ENCODE data around the gene FMNL2.

Gene FMNL2

DNA sequence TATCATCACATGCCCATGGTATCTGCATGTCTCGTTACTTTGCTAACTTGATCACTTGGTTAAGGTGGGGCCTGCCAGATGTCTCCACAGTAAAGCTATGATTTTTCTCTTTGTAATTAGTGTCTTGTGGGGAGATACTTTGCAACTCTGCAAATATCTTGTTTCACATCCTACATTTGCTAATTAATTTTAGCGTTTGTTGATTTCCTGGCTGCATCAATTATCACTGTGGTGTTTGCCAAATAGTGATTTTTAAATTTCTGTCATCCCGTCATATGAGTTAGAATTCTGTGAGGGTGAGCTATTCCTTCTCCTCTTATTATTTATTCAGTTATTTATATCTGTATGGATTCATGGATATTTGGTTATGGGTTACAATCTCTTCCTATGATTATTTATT, 161.4 kb downstream of the FMNL2 start:
- Histone ChIP-seq H3K4me1 (ENCODE audit: control insufficient read depth, insufficient read depth, low read length) (no peaks in the 10 kb centered on the region), H3K27ac (ENCODE audit: low read length) (no peak overlapping the region), H3K9ac (ENCODE audit: low read length in 2 of 2) (no peak overlapping the region)

GRCh38 chr2:152497481-152498052, 162.6 kb downstream of the FMNL2 start:
- Histone ChIP-seq H3K36me3 (ENCODE audit: control insufficient read depth in 2 of 2, insufficient read depth in 2 of 2, low read length in 2 of 2) (no peaks in the 10 kb centered on the region), H3K9me3 (ENCODE audit: control insufficient read depth in 2 of 2, low read length in 2 of 2) (no peaks in the 10 kb centered on the region), H3K27ac (ENCODE audit: low read length) (no peak overlapping the region), H3K4me3 (ENCODE audit: low read length in 2 of 2) (no peak overlapping the region), H3K27me3 (ENCODE audit: control insufficient read depth in 1 of 2, insufficient read depth in 2 of 2, low read length in 2 of 2) (no peaks in the 10 kb centered on the region), H3K9ac (ENCODE audit: low read length in 2 of 2) (no peak overlapping the region), H3K4me1 (ENCODE audit: control insufficient read depth, insufficient read depth, low read length) (no peaks in the 10 kb centered on the region)

More for the DNA sequence above, 161.4 kb downstream of the FMNL2 start:
- H3K36me3 ChIP-seq (ENCODE audit: control insufficient read depth in 2 of 2, insufficient read depth in 2 of 2, low read length in 2 of 2) = no peaks in the 10 kb centered on the region
- H3K4me3 ChIP-seq (ENCODE audit: low read length in 2 of 2) = no peak overlapping the region
- no peaks in the 10 kb centered on the region for H3K27me3 ChIP-seq (ENCODE audit: control insufficient read depth in 1 of 2, insufficient read depth in 2 of 2, low read length in 2 of 2)
- H3K9me3 ChIP-seq (ENCODE audit: control insufficient read depth in 2 of 2, low read length in 2 of 2) = no peaks in the 10 kb centered on the region

DNA sequence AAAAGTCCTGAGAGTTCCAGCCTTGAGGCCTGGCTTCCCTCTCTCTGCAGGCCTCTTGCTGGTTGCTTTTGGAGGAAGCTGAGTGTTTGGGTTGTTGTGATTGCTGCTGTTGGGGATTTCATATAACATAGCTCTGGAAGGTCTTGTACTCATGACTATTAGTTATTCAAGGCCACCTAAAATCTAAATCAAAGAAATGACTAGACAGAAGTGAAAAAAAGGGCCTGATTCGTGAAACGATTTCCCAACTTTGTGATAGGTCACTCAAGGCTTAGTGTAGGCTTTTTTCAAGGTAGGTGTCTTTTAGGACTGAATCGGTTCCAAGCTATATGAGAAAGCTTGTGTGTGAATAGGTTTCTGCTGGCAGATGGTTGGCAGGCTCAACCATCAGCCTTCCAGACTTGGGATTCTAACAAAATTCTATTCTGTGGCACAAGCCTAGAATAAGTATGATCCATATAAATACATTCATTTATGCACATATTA, 164.4 kb downstream of the FMNL2 start:
- no peaks in the 10 kb centered on the region for H3K9me3 ChIP-seq (ENCODE audit: control insufficient read depth in 2 of 2, low read length in 2 of 2)
- H3K4me1 ChIP-seq (ENCODE audit: control insufficient read depth, insufficient read depth, low read length) = no peaks in the 10 kb centered on the region
- H3K4me3 ChIP-seq (ENCODE audit: low read length in 2 of 2) = no peak overlapping the region
- H3K27me3 ChIP-seq (ENCODE audit: control insufficient read depth in 1 of 2, insufficient read depth in 2 of 2, low read length in 2 of 2) = no peaks in the 10 kb centered on the region
- no peak overlapping the region for H3K9ac ChIP-seq (ENCODE audit: low read length in 2 of 2)
- H3K36me3 ChIP-seq (ENCODE audit: control insufficient read depth in 2 of 2, insufficient read depth in 2 of 2, low read length in 2 of 2) = no peaks in the 10 kb centered on the region
- no peak overlapping the region for H3K27ac ChIP-seq (ENCODE audit: low read length)

DNA sequence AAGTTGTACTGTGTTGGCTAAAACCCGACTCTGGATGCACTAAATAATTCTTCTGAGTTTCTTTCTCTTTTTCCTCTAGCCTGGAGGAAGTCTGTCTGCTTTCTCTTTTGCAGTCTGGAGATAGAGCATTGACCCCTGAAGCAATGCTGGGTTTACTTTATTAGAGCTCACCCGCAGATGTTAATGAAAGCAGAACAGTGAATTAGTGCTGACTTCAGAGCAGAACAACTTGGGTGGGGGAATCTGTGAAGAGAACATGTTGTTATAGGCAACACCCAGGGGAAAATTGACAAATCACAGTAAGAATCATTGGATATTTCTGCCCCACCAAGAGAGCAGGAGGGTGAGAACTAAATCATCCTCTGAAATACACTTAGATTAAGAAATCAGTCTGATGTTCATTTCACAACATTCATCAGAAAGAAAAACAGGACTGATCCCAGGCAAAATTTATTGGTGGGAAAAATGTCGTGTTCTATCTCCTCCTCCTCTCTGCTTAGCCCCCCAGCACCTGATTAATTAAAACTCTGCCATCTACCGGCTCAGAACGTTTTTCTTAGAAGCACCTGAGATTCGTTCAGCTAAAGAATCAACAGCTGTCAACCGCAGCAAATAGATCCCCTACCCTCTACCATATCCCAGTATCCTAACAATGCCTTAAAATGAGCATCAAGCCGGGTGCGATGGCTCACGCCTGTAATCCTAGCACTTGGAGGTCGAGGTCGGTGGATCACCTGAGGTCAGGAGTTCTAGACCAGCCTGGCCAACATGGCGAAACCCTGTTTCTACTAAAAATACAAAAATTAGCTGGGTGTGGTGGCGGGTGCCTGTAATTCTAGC, 165.1 kb downstream of the FMNL2 start:
- H3K27ac ChIP-seq (ENCODE audit: low read length) = no peak overlapping the region
- H3K4me3 ChIP-seq (ENCODE audit: low read length in 2 of 2) = no peak overlapping the region
- H3K4me1 ChIP-seq (ENCODE audit: control insufficient read depth, insufficient read depth, low read length) = no peaks in the 10 kb centered on the region
- no peaks in the 10 kb centered on the region for H3K27me3 ChIP-seq (ENCODE audit: control insufficient read depth in 1 of 2, insufficient read depth in 2 of 2, low read length in 2 of 2)
- no peak overlapping the region for H3K9ac ChIP-seq (ENCODE audit: low read length in 2 of 2)
- H3K36me3 ChIP-seq (ENCODE audit: control insufficient read depth in 2 of 2, insufficient read depth in 2 of 2, low read length in 2 of 2) = no peaks in the 10 kb centered on the region
- H3K9me3 ChIP-seq (ENCODE audit: control insufficient read depth in 2 of 2, low read length in 2 of 2) = no peaks in the 10 kb centered on the region

DNA sequence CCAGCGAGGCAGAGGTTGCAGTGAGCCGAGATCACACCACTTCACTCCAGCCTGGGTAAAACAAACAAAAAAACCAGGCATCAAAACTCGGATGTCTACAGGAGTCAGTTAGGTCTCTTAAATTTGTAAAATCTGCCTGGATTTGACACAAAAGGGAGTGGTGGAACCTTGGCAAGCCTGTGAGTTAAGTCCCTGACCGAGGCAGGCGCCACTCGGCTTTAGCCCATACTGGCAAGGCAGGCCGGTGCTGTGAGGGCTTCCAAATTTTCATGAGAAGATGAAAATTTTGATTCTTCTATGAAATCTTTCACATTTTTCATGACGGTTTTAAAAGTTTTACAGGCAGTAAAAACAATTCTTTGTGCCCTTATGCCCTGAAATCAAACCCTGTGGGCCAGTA, 165.8 kb downstream of the FMNL2 start:
- no peaks in the 10 kb centered on the region for H3K9me3 ChIP-seq (ENCODE audit: control insufficient read depth in 2 of 2, low read length in 2 of 2)
- H3K36me3 ChIP-seq (ENCODE audit: control insufficient read depth in 2 of 2, insufficient read depth in 2 of 2, low read length in 2 of 2) = no peaks in the 10 kb centered on the region
- H3K4me3 ChIP-seq (ENCODE audit: low read length in 2 of 2) = no peak overlapping the region
- no peaks in the 10 kb centered on the region for H3K4me1 ChIP-seq (ENCODE audit: control insufficient read depth, insufficient read depth, low read length)
- no peak overlapping the region for H3K27ac ChIP-seq (ENCODE audit: low read length)
- H3K27me3 ChIP-seq (ENCODE audit: control insufficient read depth in 1 of 2, insufficient read depth in 2 of 2, low read length in 2 of 2) = no peaks in the 10 kb centered on the region
- H3K9ac ChIP-seq (ENCODE audit: low read length in 2 of 2) = no peak overlapping the region

GRCh38 chr2:152501666-152502065, 166.7 kb downstream of the FMNL2 start:
- Histone ChIP-seq H3K9ac (ENCODE audit: low read length in 2 of 2) (no peak overlapping the region), H3K27me3 (ENCODE audit: control insufficient read depth in 1 of 2, insufficient read depth in 2 of 2, low read length in 2 of 2) (no peaks in the 10 kb centered on the region), H3K4me1 (ENCODE audit: control insufficient read depth, insufficient read depth, low read length) (no peaks in the 10 kb centered on the region), H3K9me3 (ENCODE audit: control insufficient read depth in 2 of 2, low read length in 2 of 2) (no peaks in the 10 kb centered on the region), H3K36me3 (ENCODE audit: control insufficient read depth in 2 of 2, insufficient read depth in 2 of 2, low read length in 2 of 2) (no peaks in the 10 kb centered on the region), H3K4me3 (ENCODE audit: low read length in 2 of 2) (no peak overlapping the region), H3K27ac (ENCODE audit: low read length) (no peak overlapping the region)

DNA sequence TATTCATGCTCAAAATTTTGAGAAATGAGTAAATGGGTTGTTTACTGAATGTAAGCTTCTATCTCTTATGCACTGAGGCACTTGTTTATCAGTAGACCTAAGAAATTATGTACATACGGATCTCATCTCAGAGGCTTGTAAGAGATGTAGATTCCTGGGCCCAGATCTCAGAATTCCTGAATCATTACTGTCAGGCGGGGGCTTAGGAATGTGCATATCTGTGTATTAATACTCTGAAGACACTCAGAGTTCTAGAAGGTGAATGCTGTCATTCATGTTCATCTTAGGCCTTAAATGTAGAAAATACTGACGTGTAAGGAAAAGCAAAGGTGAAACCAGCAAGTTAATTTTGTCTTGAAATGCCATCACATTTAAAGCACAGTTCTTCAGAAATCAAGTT, 169.6 kb downstream of the FMNL2 start:
- H3K4me1 ChIP-seq (ENCODE audit: control insufficient read depth, insufficient read depth, low read length) = no peaks in the 10 kb centered on the region
- H3K36me3 ChIP-seq (ENCODE audit: control insufficient read depth in 2 of 2, insufficient read depth in 2 of 2, low read length in 2 of 2) = no peaks in the 10 kb centered on the region
- no peak overlapping the region for H3K9ac ChIP-seq (ENCODE audit: low read length in 2 of 2)
- no peak overlapping the region for H3K27ac ChIP-seq (ENCODE audit: low read length)
- H3K4me3 ChIP-seq (ENCODE audit: low read length in 2 of 2) = no peak overlapping the region
- no peaks in the 10 kb centered on the region for H3K27me3 ChIP-seq (ENCODE audit: control insufficient read depth in 1 of 2, insufficient read depth in 2 of 2, low read length in 2 of 2)
- no peaks in the 10 kb centered on the region for H3K9me3 ChIP-seq (ENCODE audit: control insufficient read depth in 2 of 2, low read length in 2 of 2)

- no peaks in the 10 kb centered on the region for H3K9me3 ChIP-seq (ENCODE audit: control insufficient read depth in 2 of 2, low read length in 2 of 2)
- no peak overlapping the region for H3K4me3 ChIP-seq (ENCODE audit: low read length in 2 of 2)
- no peaks in the 10 kb centered on the region for H3K27me3 ChIP-seq (ENCODE audit: control insufficient read depth in 1 of 2, insufficient read depth in 2 of 2, low read length in 2 of 2)
- no peaks in the 10 kb centered on the region for H3K36me3 ChIP-seq (ENCODE audit: control insufficient read depth in 2 of 2, insufficient read depth in 2 of 2, low read length in 2 of 2)
- H3K9ac ChIP-seq (ENCODE audit: low read length in 2 of 2) = no peak overlapping the region
- no peak overlapping the region for H3K27ac ChIP-seq (ENCODE audit: low read length)
- H3K4me1 ChIP-seq (ENCODE audit: control insufficient read depth, insufficient read depth, low read length) = no peaks in the 10 kb centered on the region
Measured at GRCh38 chr2:152505495-152505906, 170.5 kb downstream of the FMNL2 start.

- H3K36me3 ChIP-seq (ENCODE audit: control insufficient read depth in 2 of 2, insufficient read depth in 2 of 2, low read length in 2 of 2) = no peaks in the 10 kb centered on the region
- no peaks in the 10 kb centered on the region for H3K4me1 ChIP-seq (ENCODE audit: control insufficient read depth, insufficient read depth, low read length)
- no peaks in the 10 kb centered on the region for H3K27me3 ChIP-seq (ENCODE audit: control insufficient read depth in 1 of 2, insufficient read depth in 2 of 2, low read length in 2 of 2)
- H3K9me3 ChIP-seq (ENCODE audit: control insufficient read depth in 2 of 2, low read length in 2 of 2) = no peaks in the 10 kb centered on the region
- H3K9ac ChIP-seq (ENCODE audit: low read length in 2 of 2) = no peak overlapping the region
- H3K4me3 ChIP-seq (ENCODE audit: low read length in 2 of 2) = no peak overlapping the region
- H3K27ac ChIP-seq (ENCODE audit: low read length) = no peak overlapping the region
Measured at GRCh38 chr2:152506843-152507242, 171.9 kb downstream of the FMNL2 start.

DNA sequence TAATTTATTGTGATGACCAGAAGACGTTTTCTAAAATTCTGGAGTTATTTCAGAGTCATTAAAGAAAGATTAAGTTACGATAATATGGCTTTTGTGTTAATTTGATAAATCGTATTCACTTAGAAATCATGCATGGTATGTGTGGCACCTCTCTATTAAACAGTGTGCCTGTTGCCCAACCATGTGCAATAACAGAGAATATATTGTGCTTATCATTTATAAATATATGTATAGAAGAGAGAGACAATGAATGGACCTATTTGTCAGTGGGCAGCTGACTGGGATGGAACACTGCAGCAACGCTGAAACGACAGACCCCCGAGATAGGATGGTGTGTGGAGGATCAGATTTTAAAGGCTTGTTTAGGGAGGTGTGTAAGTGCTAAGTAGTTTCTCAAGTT, 172.9 kb downstream of the FMNL2 start:
- Histone ChIP-seq H3K4me1 (ENCODE audit: control insufficient read depth, insufficient read depth, low read length) (no peaks in the 10 kb centered on the region), H3K27ac (ENCODE audit: low read length) (no peak overlapping the region), H3K36me3 (ENCODE audit: control insufficient read depth in 2 of 2, insufficient read depth in 2 of 2, low read length in 2 of 2) (no peaks in the 10 kb centered on the region), H3K9ac (ENCODE audit: low read length in 2 of 2) (no peak overlapping the region), H3K9me3 (ENCODE audit: control insufficient read depth in 2 of 2, low read length in 2 of 2) (no peaks in the 10 kb centered on the region), H3K4me3 (ENCODE audit: low read length in 2 of 2) (no peak overlapping the region), H3K27me3 (ENCODE audit: control insufficient read depth in 1 of 2, insufficient read depth in 2 of 2, low read length in 2 of 2) (no peaks in the 10 kb centered on the region)

- Histone ChIP-seq H3K27ac (ENCODE audit: low read length) (no peak overlapping the region), H3K9me3 (ENCODE audit: control insufficient read depth in 2 of 2, low read length in 2 of 2) (no peaks in the 10 kb centered on the region), H3K27me3 (ENCODE audit: control insufficient read depth in 1 of 2, insufficient read depth in 2 of 2, low read length in 2 of 2) (no peaks in the 10 kb centered on the region), H3K9ac (ENCODE audit: low read length in 2 of 2) (no peak overlapping the region), H3K36me3 (ENCODE audit: control insufficient read depth in 2 of 2, insufficient read depth in 2 of 2, low read length in 2 of 2) (no peaks in the 10 kb centered on the region), H3K4me1 (ENCODE audit: control insufficient read depth, insufficient read depth, low read length) (no peaks in the 10 kb centered on the region), H3K4me3 (ENCODE audit: low read length in 2 of 2) (no peak overlapping the region)
Measured at GRCh38 chr2:152508446-152508845, 173.5 kb downstream of the FMNL2 start.

Data from stomach smooth muscle (tissue), 2 donors.